Body of pancreas (tissue), 4 donors: Measurements from ENCODE around the gene CEACAM1. TPM values are rescaled to one million over a fixed set of nuclear protein-coding genes. Genes with fewer than 3 reads are reported as not detected.

Source experiments
- ATAC-seq: fragments of 150-250 bp; one replicate; pipeline ENCODE4 v1.9.1; 2016
- DNase-seq, 4 donors: peaks; one replicate each; pipeline ENCODE4 v3.0.0-alpha.2; 2019
- H3K27ac ChIP-seq, 4 donors: fragments of 200-600 bp; sonication (generic); 1 replicate in 3 of 4; 2 replicates in 1 of 4; pipeline versions ENCODE4 v1.5.1 to v1.6.1; 2016 to 2019; ENCODE audit warnings: mild to moderate bottlenecking in 1 of 4, mixed read lengths in 1 of 4, moderate library complexity in 1 of 4
- H3K27me3 ChIP-seq, 2 donors: fragments of 200-600 bp; sonication (generic); one replicate each; pipeline ENCODE4 v1.6.0; 2016; ENCODE audit warnings: mild to moderate bottlenecking in 1 of 2
- H3K36me3 ChIP-seq, 2 donors: fragments of 200-600 bp; sonication (generic); replicated peaks in 1 of 2; 2 replicates each; pipeline ENCODE4 v1.5.1; 2016; ENCODE audit warnings: low read depth in 2 of 2; ENCODE audit not compliant: insufficient read depth in 1 of 2
- H3K4me1 ChIP-seq: fragments of 200-600 bp; sonication (generic); one replicate; pipeline ENCODE4 v1.6.0; 2016
- H3K4me3 ChIP-seq, 2 donors: fragments of 200-600 bp; sonication (generic); 1 replicate in 1 of 2; 2 replicates in 1 of 2; pipeline ENCODE4 v1.5.1; 2016 to 2019
- H3K9me3 ChIP-seq, 3 donors: fragments of 200-600 bp; sonication (generic); 1 replicate in 2 of 3; 2 replicates in 1 of 3; pipeline ENCODE4 v1.5.1; 2016
- POLR2A ChIP-seq, 3 donors: fragments of 450-650 bp; IDR thresholded peaks; one replicate each; pipeline ENCODE4 v1.6.1; 2016; ENCODE audit warnings: antibody characterized with exemption in 3 of 3, mild to moderate bottlenecking in 2 of 3
- WGBS, 2 donors: methylation state at CpG; one replicate each; pipeline ENCODE4 v1.1.5; 2017; 5-methylcytosine and 5-hydroxymethylcytosine counted together
- intact Hi-C: fragments of 100-400 bp; cut with DNase I; formaldehyde crosslinking; loops from one replicate; pipeline ENCODE4 v1.15.1; 2023
- total RNA-seq, 2 donors: library from RNA; depleted of rRNA; stranded (reverse); fragments of >200 nt; gene quantifications; one replicate each; pipeline ENCODE4 v1.1.0, GENCODE V29; 2016
- TF ChIP-seq, protein P1 (sequence below), 7 experiments: fragments of 450-650 bp in 4 of 7; fragments of 200-600 bp in 3 of 7; sonication (generic) in 3 of 7; IDR thresholded peaks; one replicate each; pipeline ENCODE4 v1.5.1; 2016 to 2019; ENCODE audit warnings: antibody characterized with exemption in 7 of 7

Gene CEACAM1
- total RNA-seq, 2 donors from 2014 or later = 1.8 to 2.3 TPM

DNA sequence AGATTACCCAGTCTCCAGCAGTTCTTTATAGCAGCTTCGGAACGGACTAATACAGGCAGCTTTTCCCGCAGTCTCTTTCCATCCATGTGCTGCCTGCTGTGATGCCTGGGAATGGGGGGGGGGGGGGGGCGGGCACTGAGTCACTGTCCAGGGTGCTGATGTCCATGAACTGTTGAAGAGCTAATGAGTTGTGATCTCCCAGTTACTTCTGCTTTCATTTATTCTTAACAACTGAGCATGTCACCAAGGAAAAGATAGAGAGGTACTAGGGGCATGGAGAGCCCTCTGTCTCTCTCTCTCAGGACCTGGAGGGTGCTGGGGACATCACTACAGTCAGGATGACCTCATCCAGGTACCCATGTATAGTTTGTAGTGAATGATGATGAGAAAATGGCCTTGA, 20.3 kb upstream of the CEACAM1 start:
- H3K4me3 ChIP-seq = no peak overlapping the region
- no peak overlapping the region for H3K27ac ChIP-seq
- no peak for TF ChIP-seq POLR2A (IDR thresholded peaks at IDR 0.05)
- TF ChIP-seq, protein P1, sequence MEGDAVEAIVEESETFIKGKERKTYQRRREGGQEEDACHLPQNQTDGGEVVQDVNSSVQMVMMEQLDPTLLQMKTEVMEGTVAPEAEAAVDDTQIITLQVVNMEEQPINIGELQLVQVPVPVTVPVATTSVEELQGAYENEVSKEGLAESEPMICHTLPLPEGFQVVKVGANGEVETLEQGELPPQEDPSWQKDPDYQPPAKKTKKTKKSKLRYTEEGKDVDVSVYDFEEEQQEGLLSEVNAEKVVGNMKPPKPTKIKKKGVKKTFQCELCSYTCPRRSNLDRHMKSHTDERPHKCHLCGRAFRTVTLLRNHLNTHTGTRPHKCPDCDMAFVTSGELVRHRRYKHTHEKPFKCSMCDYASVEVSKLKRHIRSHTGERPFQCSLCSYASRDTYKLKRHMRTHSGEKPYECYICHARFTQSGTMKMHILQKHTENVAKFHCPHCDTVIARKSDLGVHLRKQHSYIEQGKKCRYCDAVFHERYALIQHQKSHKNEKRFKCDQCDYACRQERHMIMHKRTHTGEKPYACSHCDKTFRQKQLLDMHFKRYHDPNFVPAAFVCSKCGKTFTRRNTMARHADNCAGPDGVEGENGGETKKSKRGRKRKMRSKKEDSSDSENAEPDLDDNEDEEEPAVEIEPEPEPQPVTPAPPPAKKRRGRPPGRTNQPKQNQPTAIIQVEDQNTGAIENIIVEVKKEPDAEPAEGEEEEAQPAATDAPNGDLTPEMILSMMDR (IDR thresholded peaks at IDR 0.05) = no peak
- H3K27me3 ChIP-seq = no peaks in the 10 kb centered on the region
- DNase-seq (no peak), ATAC-seq (no peak)
- intact Hi-C loops = no loop called here
- H3K9me3 ChIP-seq = no peaks in the 10 kb centered on the region
- H3K36me3 ChIP-seq = no peaks in the 10 kb centered on the region
- 56 to 67% methylated on average over 4 of the region's 4 CpGs for WGBS, 2 donors
- H3K4me1 ChIP-seq = no peaks in the 10 kb centered on the region

DNA sequence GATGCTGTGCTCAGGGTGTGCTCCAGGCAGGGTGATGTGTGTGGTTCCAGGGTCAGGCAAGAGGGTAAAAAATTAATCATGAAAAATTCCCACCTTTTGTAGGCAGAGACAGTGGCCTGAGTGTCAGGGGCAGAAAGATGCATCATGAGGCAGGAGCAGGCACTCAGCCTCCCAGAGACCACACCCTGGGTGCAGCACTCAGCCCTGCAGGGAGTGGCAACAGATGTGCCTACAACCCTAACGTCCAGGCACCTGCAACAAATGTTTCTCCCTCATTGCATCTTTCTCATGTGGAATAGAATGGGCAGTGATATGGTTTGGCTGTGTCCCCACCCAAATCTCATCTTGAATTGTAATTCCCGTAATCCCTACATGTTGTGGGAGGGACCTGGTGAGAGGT, 19.6 kb upstream of the CEACAM1 start:
- WGBS, 2 donors = 40 to 55% methylated on average over 2 of the region's 2 CpGs

DNA sequence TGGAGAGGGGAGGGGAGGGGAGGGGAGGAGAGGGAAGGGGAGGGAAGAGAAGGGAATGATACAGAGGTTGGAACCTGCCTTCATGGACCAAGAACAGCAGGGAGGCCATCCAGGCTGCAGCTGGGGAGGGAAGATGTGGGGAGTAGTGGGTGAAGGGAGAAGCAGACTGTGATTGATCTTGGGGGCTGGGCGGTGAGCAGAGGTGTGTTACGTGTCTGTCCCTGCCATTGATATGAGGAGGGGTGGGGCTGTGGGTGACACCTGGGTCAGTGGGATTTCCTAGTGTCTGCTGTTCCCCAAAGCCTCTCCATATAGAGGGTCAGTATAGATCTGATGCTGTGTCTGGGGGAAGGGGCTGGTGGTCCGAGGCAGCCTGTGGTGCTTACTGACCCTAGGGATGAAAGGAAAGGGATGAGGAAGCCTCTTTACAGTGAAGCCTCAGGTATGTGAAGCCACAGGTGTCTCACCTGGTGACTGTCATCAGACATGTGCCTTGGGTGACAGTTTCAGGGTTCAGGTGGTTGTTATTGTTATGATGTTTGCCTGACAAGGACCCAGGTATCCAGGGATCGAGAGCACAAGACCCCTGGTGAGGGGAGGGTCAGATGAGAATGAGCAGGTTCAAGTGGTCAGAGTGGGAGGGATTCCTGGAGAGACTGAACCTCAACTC, 18.7 kb upstream of the CEACAM1 start:
- WGBS, 2 donors = 56 to 64% methylated on average over 4 of the region's 4 CpGs
- TF ChIP-seq, protein P1 (IDR thresholded peaks at IDR 0.05) = no peak
- no peak for TF ChIP-seq POLR2A (IDR thresholded peaks at IDR 0.05)
- intact Hi-C loops = no loop called here
- Histone ChIP-seq H3K27ac (no peak overlapping the region), H3K4me1 (no peaks in the 10 kb centered on the region), H3K27me3 (no peaks in the 10 kb centered on the region), H3K9me3 (no peaks in the 10 kb centered on the region), H3K36me3 (no peaks in the 10 kb centered on the region), H3K4me3 (no peak overlapping the region)
- ATAC-seq (no peak), DNase-seq (no peak)

More for the DNA sequence above, 19.6 kb upstream of the CEACAM1 start:
- Histone ChIP-seq H3K9me3 (no peaks in the 10 kb centered on the region), H3K27me3 (no peaks in the 10 kb centered on the region), H3K4me1 (no peaks in the 10 kb centered on the region), H3K4me3 (no peak overlapping the region), H3K27ac (no peak overlapping the region), H3K36me3 (no peaks in the 10 kb centered on the region)
- intact Hi-C loops = no loop called here
- no peak for TF ChIP-seq POLR2A (IDR thresholded peaks at IDR 0.05)
- TF ChIP-seq, protein P1 (IDR thresholded peaks at IDR 0.05) = no peak
- no peak for ATAC-seq
- DNase-seq = no peak

DNA sequence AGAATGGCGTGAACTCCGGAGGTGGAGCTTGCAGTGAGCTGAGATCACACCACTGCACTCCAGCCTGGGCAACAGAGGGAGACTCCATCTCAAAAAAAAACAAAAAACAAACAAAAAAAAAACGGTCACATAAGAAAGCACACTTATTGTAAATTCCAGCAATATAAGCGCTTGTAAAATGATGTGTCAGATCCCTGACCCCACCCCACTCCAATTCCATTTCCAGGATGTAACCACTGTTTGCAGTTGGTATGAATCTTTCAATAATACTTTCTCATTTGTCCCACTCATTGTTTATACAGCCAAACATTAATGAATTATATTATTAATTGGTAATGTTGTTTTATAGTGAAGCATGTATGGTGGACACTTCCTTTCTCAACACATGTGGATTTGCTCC, 15.9 kb upstream of the CEACAM1 start:
- Histone ChIP-seq H3K9me3 (no peaks in the 10 kb centered on the region), H3K27ac (no peak overlapping the region), H3K4me1 (no peaks in the 10 kb centered on the region), H3K36me3 (no peaks in the 10 kb centered on the region), H3K4me3 (no peak overlapping the region), H3K27me3 (no peaks in the 10 kb centered on the region)
- WGBS, 2 donors = 70 to 75% methylated on average over 4 of the region's 4 CpGs
- ATAC-seq (no peak), DNase-seq (no peak)
- TF ChIP-seq, protein P1 (IDR thresholded peaks at IDR 0.05) = no peak
- no peak for TF ChIP-seq POLR2A (IDR thresholded peaks at IDR 0.05)
- intact Hi-C loops = no loop called here

DNA sequence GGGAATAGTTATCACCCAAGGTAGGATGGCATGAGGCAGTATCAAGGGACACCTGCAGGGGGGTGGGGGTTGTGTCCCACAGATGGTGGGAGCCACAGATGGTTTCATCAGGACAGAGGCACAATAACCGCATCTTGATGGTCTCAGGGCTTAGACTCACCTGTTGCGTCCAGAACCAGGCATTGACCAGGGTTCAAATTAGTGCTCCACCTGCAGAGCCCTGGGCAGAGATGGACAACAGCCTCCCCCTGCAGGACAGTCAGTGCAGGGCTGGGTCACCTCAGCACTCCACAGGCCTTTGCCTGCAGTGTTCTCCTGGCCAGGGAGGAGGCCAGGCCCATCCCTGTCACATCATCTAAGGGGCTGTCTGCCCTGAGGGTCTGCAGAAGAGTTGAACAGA, 14.5 kb upstream of the CEACAM1 start:
- Histone ChIP-seq H3K27me3 (no peaks in the 10 kb centered on the region), H3K27ac (no peak overlapping the region), H3K9me3 (no peaks in the 10 kb centered on the region), H3K36me3 (no peaks in the 10 kb centered on the region), H3K4me1 (no peaks in the 10 kb centered on the region), H3K4me3 (no peak overlapping the region)
- ATAC-seq (no peak), DNase-seq (no peak)
- intact Hi-C loops = no loop called here
- WGBS, 2 donors = 81% methylated on average over 2 of the region's 2 CpGs; no CpG with 5 or more reads in 1 of the 2 donors
- no peak for TF ChIP-seq POLR2A (IDR thresholded peaks at IDR 0.05)
- TF ChIP-seq, protein P1 (IDR thresholded peaks at IDR 0.05) = no peak
